Stomach (tissue), 9 donors: ENCODE results near the gene HPD. TPM values are rescaled to one million over a fixed set of nuclear protein-coding genes. Genes with fewer than 3 reads are reported as not detected.

ENCODE experiments used
- DNase-seq, 2 donors: peaks; one replicate each; pipeline versions ENCODE4 v3.0.0 to v3.0.0-alpha.2; 2013 to 2019
- H3K27ac ChIP-seq, 5 donors: fragments of 200-600 bp in 4 of 5; sonication (generic) in 4 of 5; one replicate each; pipeline ENCODE4 v1.5.1; 2013 to 2019; ENCODE audit warnings: mild to moderate bottlenecking in 1 of 5, moderate library complexity in 1 of 5
- H3K27me3 ChIP-seq, 3 donors: fragments of 200-600 bp; sonication (generic); one replicate each; pipeline ENCODE4 v1.5.1; 2017 to 2019; ENCODE audit warnings: mixed run types in 1 of 3
- H3K36me3 ChIP-seq, 4 donors: fragments of 200-600 bp; sonication (generic); 1 replicate in 3 of 4; 2 replicates in 1 of 4; pipeline ENCODE4 v1.5.1; 2016 to 2019
- H3K4me1 ChIP-seq, 4 donors: fragments of 200-600 bp; sonication (generic); one replicate each; pipeline ENCODE4 v1.5.1; 2016 to 2019
- H3K4me3 ChIP-seq, 4 donors: fragments of 200-600 bp; sonication (generic) in 3 of 4; one replicate each; pipeline ENCODE4 v1.5.1; 2016 to 2019; ENCODE audit warnings: mild to moderate bottlenecking in 1 of 4
- H3K9me3 ChIP-seq, 4 donors: fragments of 200-600 bp; sonication (generic); one replicate each; pipeline ENCODE4 v1.5.1; 2016 to 2019
- EP300 ChIP-seq: sonication (generic); formaldehyde crosslinking; IDR thresholded peaks from one replicate; pipeline ENCODE4 v1.6.1; 2017; ENCODE audit warnings: antibody characterized with exemption
- POLR2A ChIP-seq, 4 donors: fragments of 450-650 bp; IDR thresholded peaks; one replicate each; pipeline ENCODE4 v1.6.1; 2016; ENCODE audit warnings: antibody characterized with exemption in 4 of 4, control low read depth in 2 of 4, mild to moderate bottlenecking in 1 of 4, moderate library complexity in 1 of 4
- POLR2AphosphoS5 ChIP-seq, 3 donors: sonication (generic); formaldehyde crosslinking; IDR thresholded peaks; one replicate each; pipeline ENCODE4 v1.6.1; 2016; ENCODE audit warnings: antibody characterized with exemption in 3 of 3
- WGBS, 5 donors: extraction: QIAGEN DNeasy Blood & Tissue Kit in 3 of 5; methylation state at CpG; one replicate each; pipeline versions ENCODE4 v1.1.5 to v1.1.7; 2013 to 2018; 5-methylcytosine and 5-hydroxymethylcytosine counted together
- intact Hi-C: fragments of 100-400 bp; cut with DNase I; formaldehyde crosslinking; loops from one replicate; pipeline ENCODE4 v1.15.1; 2023; ENCODE audit warnings: low total_unique reads
- polyA plus RNA-seq, 3 donors: library from polyadenylated mRNA; stranded (reverse); fragments of 200-250 nt; gene quantifications; one replicate each; pipeline ENCODE4 v1.2.3, GENCODE V29; 2013
- total RNA-seq, 5 donors: library from RNA; depleted of rRNA; stranded (reverse); fragments of >200 nt; gene quantifications; one replicate each; pipeline versions ENCODE4 v1.1.0 to v1.2.3, GENCODE V29; 2014 to 2016
- TF ChIP-seq, protein P1 (sequence below), 7 experiments: fragments of 450-650 bp in 4 of 7; fragments of 200-600 bp in 3 of 7; sonication (generic) in 3 of 7; IDR thresholded peaks; one replicate each; pipeline ENCODE4 v1.5.1; 2016 to 2019; ENCODE audit warnings: antibody characterized with exemption in 7 of 7, control low read depth in 2 of 7, mild to moderate bottlenecking in 1 of 7
- donor health status: healthy with polysubstance abuse.
- donor health status: Bipolar disorder and iron deficiency.
- donor health status: healthy.

The HPD gene
- total and polyA plus RNA-seq, 8 donors: 0.40 to 3.1 (median 0.73) TPM; not detected in 5

DNA sequence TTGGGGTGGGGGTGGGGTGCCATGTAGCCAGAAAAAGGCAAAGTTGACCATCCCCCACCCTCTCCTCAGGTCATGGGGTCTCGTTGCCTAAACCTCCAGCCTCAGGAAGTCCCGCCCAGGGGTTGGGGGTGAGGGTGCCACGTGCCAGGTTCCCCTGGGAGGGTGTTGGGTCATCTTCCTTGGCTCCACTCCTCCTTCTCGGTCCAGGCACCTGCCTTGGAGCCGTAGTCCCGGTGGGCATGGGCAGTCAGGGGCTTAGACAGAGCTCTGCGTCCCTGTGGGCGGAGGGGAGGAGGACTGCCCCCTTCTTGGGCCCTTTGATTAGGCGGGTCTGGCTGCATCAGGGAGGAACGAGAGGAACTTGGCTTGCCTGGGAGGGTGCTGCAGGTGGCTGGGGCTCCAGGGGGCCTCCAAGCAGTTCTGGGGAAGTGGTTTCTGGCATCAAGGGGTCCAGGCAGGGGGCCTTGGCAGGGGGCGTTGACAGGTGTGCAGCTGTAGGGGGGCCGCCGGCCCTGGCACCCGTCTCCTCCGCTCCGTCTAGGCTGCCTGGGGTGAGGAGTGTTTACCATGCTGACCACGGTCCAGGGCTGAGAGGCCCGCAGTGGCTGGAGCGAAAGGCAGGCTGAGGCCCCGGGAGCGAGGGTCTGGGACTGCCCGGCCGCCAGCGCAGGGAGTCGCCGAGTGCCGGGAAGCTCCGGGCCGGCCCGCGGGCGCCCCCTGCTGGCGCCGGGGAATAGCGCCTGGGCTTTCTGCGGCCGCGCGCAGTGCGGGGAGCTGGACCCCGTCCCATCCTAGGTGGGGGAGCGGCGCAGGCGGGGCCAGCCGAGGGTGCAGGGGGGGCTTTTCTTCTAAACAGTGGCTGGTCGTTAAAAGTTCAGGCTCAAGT is 47.0 kb downstream of the HPD start:
- H3K4me1 ChIP-seq: peaks cover 43 to 77% (median 61%) of the 10 kb centered on the region in 4 donors
- peaks cover 56 to 76% (median 68%) of the 10 kb centered on the region in 4 donors for H3K36me3 ChIP-seq
- WGBS, 5 donors: 2 to 25% (median 5%) methylated on average over 4 to 46 of the region's 46 CpGs

DNA sequence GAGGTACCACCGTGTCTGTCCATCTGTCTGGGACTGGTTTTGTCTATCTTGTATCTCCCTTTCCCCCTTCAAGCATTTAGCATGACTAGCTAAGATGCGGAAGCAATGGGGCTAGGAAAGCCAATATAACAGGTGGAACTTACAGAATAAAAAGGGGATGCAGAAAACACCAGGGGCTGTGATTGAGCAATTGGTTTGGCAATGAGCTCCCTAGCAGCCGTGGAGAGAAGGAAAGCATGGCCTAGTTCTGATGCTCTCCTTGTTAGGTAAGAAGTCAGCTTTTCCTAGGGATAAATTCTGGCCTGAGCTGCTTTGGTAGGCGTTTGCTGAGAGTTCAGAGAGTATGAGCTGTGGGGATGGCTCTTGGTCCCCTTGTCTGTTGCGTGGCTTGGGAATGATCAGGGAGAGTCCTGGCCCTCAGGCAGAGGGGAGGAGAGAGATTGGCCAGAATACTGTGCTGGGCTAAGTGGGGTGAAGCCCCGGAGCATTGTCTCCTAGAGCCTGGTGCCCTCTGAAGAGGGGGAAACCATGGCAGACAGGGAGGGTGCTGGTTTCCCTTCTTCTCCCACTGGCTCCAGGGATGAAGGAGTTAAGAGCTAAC is 47.7 kb downstream of the HPD start:
- TF ChIP-seq EP300: no peak
- TF ChIP-seq POLR2A (IDR thresholded peaks at IDR 0.05): no peak
- TF ChIP-seq POLR2AphosphoS5 (IDR thresholded peaks at IDR 0.05): no peak
- TF ChIP-seq, protein P1, sequence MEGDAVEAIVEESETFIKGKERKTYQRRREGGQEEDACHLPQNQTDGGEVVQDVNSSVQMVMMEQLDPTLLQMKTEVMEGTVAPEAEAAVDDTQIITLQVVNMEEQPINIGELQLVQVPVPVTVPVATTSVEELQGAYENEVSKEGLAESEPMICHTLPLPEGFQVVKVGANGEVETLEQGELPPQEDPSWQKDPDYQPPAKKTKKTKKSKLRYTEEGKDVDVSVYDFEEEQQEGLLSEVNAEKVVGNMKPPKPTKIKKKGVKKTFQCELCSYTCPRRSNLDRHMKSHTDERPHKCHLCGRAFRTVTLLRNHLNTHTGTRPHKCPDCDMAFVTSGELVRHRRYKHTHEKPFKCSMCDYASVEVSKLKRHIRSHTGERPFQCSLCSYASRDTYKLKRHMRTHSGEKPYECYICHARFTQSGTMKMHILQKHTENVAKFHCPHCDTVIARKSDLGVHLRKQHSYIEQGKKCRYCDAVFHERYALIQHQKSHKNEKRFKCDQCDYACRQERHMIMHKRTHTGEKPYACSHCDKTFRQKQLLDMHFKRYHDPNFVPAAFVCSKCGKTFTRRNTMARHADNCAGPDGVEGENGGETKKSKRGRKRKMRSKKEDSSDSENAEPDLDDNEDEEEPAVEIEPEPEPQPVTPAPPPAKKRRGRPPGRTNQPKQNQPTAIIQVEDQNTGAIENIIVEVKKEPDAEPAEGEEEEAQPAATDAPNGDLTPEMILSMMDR (IDR thresholded peaks at IDR 0.05): no peak
- no peaks in the 10 kb centered on the region for H3K27me3 ChIP-seq
- peak overlapping the region; percentile 60 to 75 (median 70) for H3K4me3 ChIP-seq
- no peaks in the 10 kb centered on the region for H3K9me3 ChIP-seq
- peak in 1 of 2 donors; percentile 8 for DNase-seq
- H3K36me3 ChIP-seq: peaks cover 49 to 69% (median 60%) of the 10 kb centered on the region in 4 donors
- H3K4me1 ChIP-seq: peaks cover 50 to 85% (median 69%) of the 10 kb centered on the region in 4 donors
- peak overlapping the region in 4 of 5 donors; percentile 68 to 84 (median 83) for H3K27ac ChIP-seq
- intact Hi-C loops: loop anchor here (5.0 kb wide), 1 partner anchor 34 kb away; no protein-coding TSS in a partner anchor
- WGBS, 5 donors: 37 to 60% (median 54%) methylated on average over 6 of the region's 6 CpGs

More for the DNA sequence above, 47.0 kb downstream of the HPD start:
- Histone ChIP-seq H3K9me3 (no peaks in the 10 kb centered on the region), H3K27ac (peak overlapping the region; percentile 66 to 84 (median 83)), H3K4me3 (peak overlapping the region; percentile 60 to 75 (median 70)), H3K27me3 (no peaks in the 10 kb centered on the region)
- DNase-seq: peak; percentile 77 to 92
- intact Hi-C loops: loop anchor here (5.0 kb wide), 1 partner anchor 34 kb away; no protein-coding TSS in a partner anchor
- TF ChIP-seq, protein P1 (IDR thresholded peaks at IDR 0.05): peak in 5 of 7 experiments; percentile 72 to 100 (median 98)
- no peak for TF ChIP-seq POLR2A (IDR thresholded peaks at IDR 0.05)
- no peak for TF ChIP-seq EP300
- TF ChIP-seq POLR2AphosphoS5 (IDR thresholded peaks at IDR 0.05): peak in 1 of 3 donors; percentile 32

DNA sequence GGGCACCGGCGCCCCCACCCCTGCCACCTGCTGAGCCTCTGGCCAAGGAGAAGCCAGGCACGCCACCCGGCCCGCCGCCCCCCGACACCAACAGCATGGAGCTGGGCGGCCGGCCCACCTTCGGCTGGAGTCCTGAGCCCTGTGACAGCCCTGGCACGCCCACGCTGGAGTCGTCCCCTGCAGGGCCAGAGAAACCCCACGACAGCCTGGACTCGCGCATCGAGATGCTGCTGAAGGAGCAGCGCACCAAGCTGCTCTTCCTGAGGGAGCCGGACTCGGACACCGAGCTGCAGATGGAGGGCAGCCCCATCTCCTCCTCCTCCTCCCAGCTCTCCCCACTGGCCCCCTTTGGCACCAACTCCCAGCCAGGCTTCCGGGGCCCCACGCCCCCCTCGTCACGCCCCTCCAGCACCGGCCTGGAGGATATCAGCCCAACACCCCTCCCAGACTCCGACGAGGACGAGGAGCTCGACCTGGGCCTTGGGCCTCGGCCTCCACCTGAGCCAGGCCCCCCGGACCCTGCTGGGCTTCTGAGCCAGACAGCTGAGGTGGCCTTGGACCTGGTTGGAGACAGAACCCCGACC is 48.3 kb downstream of the HPD start:
- peaks cover 44 to 63% (median 54%) of the 10 kb centered on the region in 4 donors for H3K36me3 ChIP-seq
- no peaks in the 10 kb centered on the region for H3K27me3 ChIP-seq
- WGBS, 5 donors: 56 to 79% (median 76%) methylated on average over 7 to 33 of the region's 33 CpGs
- peak overlapping the region in 3 of 5 donors; percentile 10 to 84 (median 83) for H3K27ac ChIP-seq
- H3K9me3 ChIP-seq: no peaks in the 10 kb centered on the region
- intact Hi-C loops: loop anchor here (5.0 kb wide), 1 partner anchor 33 kb away; no protein-coding TSS in a partner anchor
- peak overlapping the region in 2 of 4 donors; percentile 73 to 75 for H3K4me3 ChIP-seq
- peaks cover 56 to 91% (median 74%) of the 10 kb centered on the region in 4 donors for H3K4me1 ChIP-seq
- DNase-seq: peak in 1 of 2 donors; percentile 10
- TF ChIP-seq, protein P1 (IDR thresholded peaks at IDR 0.05): no peak
- TF ChIP-seq POLR2AphosphoS5 (IDR thresholded peaks at IDR 0.05) (no peak), EP300 (no peak), POLR2A (IDR thresholded peaks at IDR 0.05) (no peak)

DNA sequence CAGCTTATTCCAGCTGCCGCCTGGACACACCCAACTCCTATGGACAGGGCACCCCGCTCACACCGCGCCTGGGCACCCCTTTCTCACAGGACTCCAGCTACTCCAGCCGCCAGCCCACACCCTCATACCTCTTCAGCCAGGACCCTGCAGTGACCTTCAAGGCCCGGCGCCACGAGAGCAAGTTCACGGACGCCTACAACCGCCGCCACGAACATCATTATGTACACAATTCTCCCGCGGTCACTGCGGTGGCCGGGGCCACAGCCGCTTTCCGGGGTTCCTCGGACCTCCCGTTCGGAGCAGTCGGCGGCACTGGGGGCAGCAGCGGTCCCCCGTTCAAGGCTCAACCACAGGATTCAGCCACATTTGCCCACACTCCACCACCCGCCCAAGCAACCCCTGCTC is 48.9 kb downstream of the HPD start:
- Histone ChIP-seq H3K9me3 (no peaks in the 10 kb centered on the region), H3K27ac (peak overlapping the region in 1 of 5 donors; percentile 10), H3K36me3 (peaks cover 38 to 57% (median 48%) of the 10 kb centered on the region in 4 donors), H3K4me1 (peaks cover 59 to 90% (median 77%) of the 10 kb centered on the region in 4 donors), H3K27me3 (no peaks in the 10 kb centered on the region), H3K4me3 (no peak overlapping the region)
- DNase-seq: peak in 1 of 2 donors; percentile 7
- intact Hi-C loops: loop anchor here (5.0 kb wide), 1 partner anchor 32 kb away; no protein-coding TSS in a partner anchor
- TF ChIP-seq POLR2AphosphoS5 (IDR thresholded peaks at IDR 0.05) (no peak), POLR2A (IDR thresholded peaks at IDR 0.05) (no peak), EP300 (no peak)
- TF ChIP-seq, protein P1 (IDR thresholded peaks at IDR 0.05): no peak
- WGBS, 5 donors: 78 to 89% (median 85%) methylated on average over 21 to 27 of the region's 27 CpGs
